Measurements from ENCODE around the gene TUBB4A.

The TUBB4A gene

DNA sequence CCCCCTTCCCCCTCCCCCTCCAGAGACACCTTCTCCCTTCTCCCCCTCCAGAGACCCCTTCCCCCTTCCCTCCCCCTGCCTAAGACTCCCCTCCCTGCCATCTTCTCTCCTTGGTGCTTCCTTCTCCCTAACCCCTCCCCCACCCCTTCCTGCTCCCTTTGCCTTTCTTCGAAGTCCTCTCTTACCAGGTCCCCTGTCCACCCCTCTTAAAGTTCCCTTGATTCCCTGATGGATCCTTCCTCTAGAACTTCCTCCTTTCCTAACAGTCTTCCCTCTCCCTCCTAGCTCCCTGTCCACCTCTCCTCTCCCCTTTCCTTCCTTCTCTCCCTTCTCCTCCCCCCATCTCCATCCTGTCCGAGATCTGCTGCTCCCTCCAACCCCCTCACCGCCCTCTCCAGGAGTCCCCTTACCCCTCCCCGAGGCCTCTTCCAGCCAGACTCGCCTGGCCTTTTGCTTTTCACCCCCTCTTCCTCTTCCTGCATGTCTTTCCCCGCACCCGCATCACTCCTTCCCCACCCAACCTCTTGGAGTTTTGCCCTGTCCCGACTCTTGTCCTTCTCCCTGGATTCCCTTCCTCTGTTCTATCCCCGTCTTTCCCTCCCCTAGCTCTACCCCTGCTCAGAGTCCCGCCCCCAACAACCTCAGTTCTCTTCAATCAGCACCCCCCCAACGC is 31.8 kb upstream of the TUBB4A start:
- no peak overlapping the region for H3K27ac ChIP-seq (replicated peaks; ENCODE audit: low read length)
- H4K8ac ChIP-seq (ENCODE audit: low read depth, low read length), result no peak overlapping the region
- H2AK5ac ChIP-seq (ENCODE audit: low read depth, low read length), result peak overlapping the region; percentile 10
- no peaks in the 10 kb centered on the region for H3K36me3 ChIP-seq (replicated peaks in 1 of 2; ENCODE audit: control insufficient read depth in 2 of 2, insufficient read depth in 2 of 2, low read length in 2 of 2)
- H2BK5ac ChIP-seq (ENCODE audit: low read length), result no peak overlapping the region
- H2BK12ac ChIP-seq (ENCODE audit: low read length), result no peak overlapping the region
- H2AFZ ChIP-seq (ENCODE audit: low read length), result peak overlapping the region; percentile 62
- H3K9ac ChIP-seq (ENCODE audit: low read depth, low read length, poor library complexity), result peak overlapping the region; percentile 18
- H3K14ac ChIP-seq (ENCODE audit: low read length), result no peak overlapping the region
- H3K79me1 ChIP-seq (ENCODE audit: low read depth, low read length), result no peaks in the 10 kb centered on the region
- H2BK15ac ChIP-seq (ENCODE audit: low read length), result no peak overlapping the region
- whole genome bisulfite sequencing, 2 donors (ENCODE audit: extremely low coverage in 2 of 2, insufficient read length in 2 of 2, insufficient replicate concordance in 1 of 2), result no CpG with 5 or more reads among the region's 11 CpGs
- H4K91ac ChIP-seq (ENCODE audit: low read depth, low read length, poor library complexity), result no peak overlapping the region
- no peak overlapping the region for H2BK120ac ChIP-seq (ENCODE audit: low read depth, low read length)
- no peak overlapping the region for H3K23ac ChIP-seq (ENCODE audit: low read depth, low read length, poor library complexity)
- H3K4me2 ChIP-seq (ENCODE audit: insufficient read depth, low read length, poor library complexity, severe bottlenecking), result peak overlapping the region; percentile 14
- H3K4ac ChIP-seq (ENCODE audit: low read length), result no peak overlapping the region
- peaks cover 7 to 18% of the 10 kb centered on the region in 2 donors for H3K4me1 ChIP-seq (ENCODE audit: control insufficient read depth in 2 of 2, insufficient read depth in 1 of 2, low read depth in 1 of 2, low read length in 2 of 2)
- peaks cover 0 to 3% of the 10 kb centered on the region in 2 donors for H3K9me3 ChIP-seq (replicated peaks in 1 of 2; ENCODE audit: control insufficient read depth in 2 of 2, insufficient read depth in 1 of 2, low read depth in 1 of 2, low read length in 2 of 2)
- no peak for DNase-seq (ENCODE audit: low spot score)
- H3K4me3 ChIP-seq (ENCODE audit: low read length in 2 of 2), result no peak overlapping the region
- peak overlapping the region; percentile 44 for H3K18ac ChIP-seq (ENCODE audit: low read length)
- H3K27me3 ChIP-seq (ENCODE audit: control insufficient read depth in 3 of 3, insufficient read depth in 3 of 3, low read depth in 1 of 3, low read length in 3 of 3), result peaks cover 18 to 42% (median 32%) of the 10 kb centered on the region in 3 experiments

DNA sequence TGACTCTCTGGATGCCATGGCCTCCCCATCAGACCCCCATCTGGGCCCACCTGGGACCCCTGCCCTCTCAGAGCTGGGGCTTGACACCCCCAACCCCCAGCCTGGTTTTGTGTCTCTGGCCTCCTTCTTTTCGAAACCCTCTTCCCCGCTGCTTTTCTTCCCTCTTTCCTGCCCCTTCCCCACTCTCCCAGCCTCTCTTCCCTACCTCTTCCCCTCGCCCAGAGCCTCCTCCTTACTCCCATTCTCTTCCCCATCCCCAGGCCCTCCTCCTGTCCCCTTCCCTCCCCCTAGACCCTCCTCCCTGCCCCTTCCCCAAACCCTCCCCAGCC is 30.9 kb upstream of the TUBB4A start:
- Histone ChIP-seq H4K8ac (ENCODE audit: low read depth, low read length) (no peak overlapping the region), H3K4me1 (ENCODE audit: control insufficient read depth in 2 of 2, insufficient read depth in 1 of 2, low read depth in 1 of 2, low read length in 2 of 2) (peaks cover 7 to 18% of the 10 kb centered on the region in 2 donors), H3K9ac (ENCODE audit: low read depth, low read length, poor library complexity) (no peak overlapping the region), H2AFZ (ENCODE audit: low read length) (peak overlapping the region; percentile 61), H3K18ac (ENCODE audit: low read length) (peak overlapping the region; percentile 48), H3K36me3 (replicated peaks in 1 of 2; ENCODE audit: control insufficient read depth in 2 of 2, insufficient read depth in 2 of 2, low read length in 2 of 2) (no peaks in the 10 kb centered on the region), H2BK120ac (ENCODE audit: low read depth, low read length) (no peak overlapping the region), H4K91ac (ENCODE audit: low read depth, low read length, poor library complexity) (no peak overlapping the region), H2BK15ac (ENCODE audit: low read length) (peak overlapping the region; percentile 14), H2AK5ac (ENCODE audit: low read depth, low read length) (peak overlapping the region; percentile 30), H3K14ac (ENCODE audit: low read length) (no peak overlapping the region), H2BK5ac (ENCODE audit: low read length) (no peak overlapping the region), H3K9me3 (replicated peaks in 1 of 2; ENCODE audit: control insufficient read depth in 2 of 2, insufficient read depth in 1 of 2, low read depth in 1 of 2, low read length in 2 of 2) (peaks cover 0 to 3% of the 10 kb centered on the region in 2 donors), H3K4me3 (ENCODE audit: low read length in 2 of 2) (no peak overlapping the region), H2BK12ac (ENCODE audit: low read length) (no peak overlapping the region), H3K27me3 (ENCODE audit: control insufficient read depth in 3 of 3, insufficient read depth in 3 of 3, low read depth in 1 of 3, low read length in 3 of 3) (peaks cover 18 to 42% (median 32%) of the 10 kb centered on the region in 3 experiments), H3K4me2 (ENCODE audit: insufficient read depth, low read length, poor library complexity, severe bottlenecking) (no peak overlapping the region), H3K79me1 (ENCODE audit: low read depth, low read length) (no peaks in the 10 kb centered on the region), H3K4ac (ENCODE audit: low read length) (no peak overlapping the region), H3K23ac (ENCODE audit: low read depth, low read length, poor library complexity) (no peak overlapping the region), H3K27ac (replicated peaks; ENCODE audit: low read length) (no peak overlapping the region)
- no CpG with 5 or more reads among the region's 3 CpGs for WGBS, 2 donors (ENCODE audit: extremely low coverage in 2 of 2, insufficient read length in 2 of 2, insufficient replicate concordance in 1 of 2)
- no peak for DNase-seq (ENCODE audit: low spot score)

DNA sequence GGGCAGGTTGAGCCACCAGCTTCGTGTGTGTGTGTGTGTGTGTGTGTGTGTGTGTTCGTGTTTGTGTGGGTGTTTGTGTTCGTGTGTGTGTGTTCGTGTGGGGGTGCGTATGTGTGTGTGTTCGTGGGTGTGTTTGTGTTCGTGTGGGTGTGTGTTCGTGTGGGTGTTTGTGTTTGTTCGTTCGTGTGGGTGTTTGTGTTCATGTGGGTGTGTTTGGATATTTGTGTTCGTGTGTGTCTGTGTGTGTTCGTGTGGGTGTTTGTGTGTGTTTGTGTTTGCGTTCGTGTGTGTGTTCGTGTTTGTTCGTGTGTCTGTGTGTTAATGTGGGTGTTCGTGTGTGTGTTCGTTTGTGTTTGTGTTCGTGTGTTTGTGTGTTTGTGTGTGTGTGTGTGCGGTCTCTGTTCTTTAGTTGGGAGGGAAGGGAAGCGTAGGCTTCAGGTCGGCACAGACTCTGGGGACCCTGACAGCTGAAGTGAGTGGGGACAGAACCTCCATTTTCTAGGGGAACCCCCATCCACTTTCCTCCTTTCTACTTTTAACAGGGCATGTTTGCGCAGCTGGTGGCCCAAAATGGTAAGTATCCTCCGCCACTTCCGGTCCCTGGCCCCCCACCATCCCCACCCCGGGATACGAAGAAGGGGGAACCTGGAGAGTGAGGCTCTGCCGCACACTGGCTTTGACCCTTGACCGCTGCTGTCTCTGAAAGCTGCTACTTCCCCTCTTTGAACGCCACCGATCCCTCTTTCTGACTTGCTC is 30.3 kb upstream of the TUBB4A start:
- Histone ChIP-seq H3K9ac (ENCODE audit: low read depth, low read length, poor library complexity) (peak overlapping the region; percentile 45), H3K4me3 (ENCODE audit: low read length in 2 of 2) (peak overlapping the region; percentile 27 to 48), H2BK5ac (ENCODE audit: low read length) (no peak overlapping the region), H3K4me1 (ENCODE audit: control insufficient read depth in 2 of 2, insufficient read depth in 1 of 2, low read depth in 1 of 2, low read length in 2 of 2) (peaks cover 7 to 18% of the 10 kb centered on the region in 2 donors), H3K4ac (ENCODE audit: low read length) (no peak overlapping the region), H2BK120ac (ENCODE audit: low read depth, low read length) (no peak overlapping the region), H2BK12ac (ENCODE audit: low read length) (no peak overlapping the region), H3K4me2 (ENCODE audit: insufficient read depth, low read length, poor library complexity, severe bottlenecking) (no peak overlapping the region), H3K9me3 (replicated peaks in 1 of 2; ENCODE audit: control insufficient read depth in 2 of 2, insufficient read depth in 1 of 2, low read depth in 1 of 2, low read length in 2 of 2) (peaks cover 0 to 3% of the 10 kb centered on the region in 2 donors), H3K79me1 (ENCODE audit: low read depth, low read length) (no peaks in the 10 kb centered on the region), H3K23ac (ENCODE audit: low read depth, low read length, poor library complexity) (peak overlapping the region; percentile 5), H2AK5ac (ENCODE audit: low read depth, low read length) (peak overlapping the region; percentile 30), H4K8ac (ENCODE audit: low read depth, low read length) (no peak overlapping the region), H3K14ac (ENCODE audit: low read length) (no peak overlapping the region), H3K36me3 (replicated peaks in 1 of 2; ENCODE audit: control insufficient read depth in 2 of 2, insufficient read depth in 2 of 2, low read length in 2 of 2) (no peaks in the 10 kb centered on the region), H3K18ac (ENCODE audit: low read length) (peak overlapping the region; percentile 48), H3K27ac (replicated peaks; ENCODE audit: low read length) (no peak overlapping the region), H2BK15ac (ENCODE audit: low read length) (peak overlapping the region; percentile 14), H3K27me3 (ENCODE audit: control insufficient read depth in 3 of 3, insufficient read depth in 3 of 3, low read depth in 1 of 3, low read length in 3 of 3) (peaks cover 18 to 42% (median 32%) of the 10 kb centered on the region in 3 experiments), H4K91ac (ENCODE audit: low read depth, low read length, poor library complexity) (no peak overlapping the region), H2AFZ (ENCODE audit: low read length) (peak overlapping the region; percentile 61)
- DNase-seq (ENCODE audit: low spot score), result no peak
- WGBS, 2 donors (ENCODE audit: extremely low coverage in 2 of 2, insufficient read length in 2 of 2, insufficient replicate concordance in 1 of 2), result 100% methylated on average over 17 of the region's 31 CpGs; no CpG with 5 or more reads in 1 of the 2 donors

DNA sequence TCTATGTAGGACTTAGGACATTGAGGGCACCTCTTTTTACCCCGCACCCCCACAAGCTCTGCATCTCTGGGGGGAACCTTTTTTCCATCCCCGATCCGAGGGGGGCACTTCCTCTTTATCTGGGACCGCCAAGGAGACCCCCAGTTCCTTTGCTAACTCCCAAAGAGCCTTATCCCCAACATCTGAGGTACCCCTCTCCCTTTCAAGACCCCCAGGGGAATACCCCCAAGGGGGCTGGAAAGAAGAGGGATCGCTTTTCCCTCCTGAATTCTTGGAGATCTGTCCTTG is 29.8 kb upstream of the TUBB4A start:
- Histone ChIP-seq H2BK5ac (ENCODE audit: low read length) (no peak overlapping the region), H2BK15ac (ENCODE audit: low read length) (no peak overlapping the region), H3K9ac (ENCODE audit: low read depth, low read length, poor library complexity) (no peak overlapping the region), H4K91ac (ENCODE audit: low read depth, low read length, poor library complexity) (no peak overlapping the region), H3K4me3 (ENCODE audit: low read length in 2 of 2) (peak overlapping the region; percentile 27 to 48), H3K4me2 (ENCODE audit: insufficient read depth, low read length, poor library complexity, severe bottlenecking) (no peak overlapping the region), H3K9me3 (replicated peaks in 1 of 2; ENCODE audit: control insufficient read depth in 2 of 2, insufficient read depth in 1 of 2, low read depth in 1 of 2, low read length in 2 of 2) (peaks cover 0 to 3% of the 10 kb centered on the region in 2 donors), H3K23ac (ENCODE audit: low read depth, low read length, poor library complexity) (no peak overlapping the region), H2AK5ac (ENCODE audit: low read depth, low read length) (peak overlapping the region; percentile 94), H3K4ac (ENCODE audit: low read length) (no peak overlapping the region), H3K18ac (ENCODE audit: low read length) (peak overlapping the region; percentile 14), H3K27ac (replicated peaks; ENCODE audit: low read length) (no peak overlapping the region), H3K14ac (ENCODE audit: low read length) (no peak overlapping the region), H3K27me3 (ENCODE audit: control insufficient read depth in 3 of 3, insufficient read depth in 3 of 3, low read depth in 1 of 3, low read length in 3 of 3) (peaks cover 18 to 42% (median 32%) of the 10 kb centered on the region in 3 experiments), H3K4me1 (ENCODE audit: control insufficient read depth in 2 of 2, insufficient read depth in 1 of 2, low read depth in 1 of 2, low read length in 2 of 2) (peaks cover 7 to 18% of the 10 kb centered on the region in 2 donors), H4K8ac (ENCODE audit: low read depth, low read length) (no peak overlapping the region), H2BK120ac (ENCODE audit: low read depth, low read length) (no peak overlapping the region), H3K79me1 (ENCODE audit: low read depth, low read length) (no peaks in the 10 kb centered on the region), H2BK12ac (ENCODE audit: low read length) (no peak overlapping the region), H2AFZ (ENCODE audit: low read length) (no peak overlapping the region), H3K36me3 (replicated peaks in 1 of 2; ENCODE audit: control insufficient read depth in 2 of 2, insufficient read depth in 2 of 2, low read length in 2 of 2) (no peaks in the 10 kb centered on the region)
- no peak for DNase-seq (ENCODE audit: low spot score)
- WGBS, 2 donors (ENCODE audit: extremely low coverage in 2 of 2, insufficient read length in 2 of 2, insufficient replicate concordance in 1 of 2), result no CpG with 5 or more reads among the region's 5 CpGs
